OCI-LY3 (cell line): ENCODE data around the gene SULT2B1.

Source experiments
- H2AFZ ChIP-seq: fragments of 200-600, 300-600 bp; shearing (Covaris generic); 2 replicates; pipeline ENCODE4 v1.6.0; 2014; ENCODE audit warnings: antibody characterized with exemption, low read depth, low read length
- H3K27ac ChIP-seq: fragments of 200-600, 300-600 bp; sonication (generic); 2 replicates; pipeline ENCODE4 v1.5.1; 2014; ENCODE audit warnings: mild to moderate bottlenecking, low read length, moderate library complexity, mixed read lengths
- H3K27me3 ChIP-seq: fragments of 200-600, 300-600 bp; sonication (generic); 2 replicates; pipeline ENCODE4 v1.6.1; 2014; ENCODE audit warnings: low read depth, low read length, mixed read lengths
- H3K36me3 ChIP-seq: fragments of 200-600, 300-600 bp; sonication (generic); replicated peaks from 2 replicates; pipeline ENCODE3; 2014; ENCODE audit warnings: low read depth, low read length, mixed read lengths
- H3K4me1 ChIP-seq: fragments of 300-600, 200-600 bp; sonication (generic); 2 replicates; pipeline ENCODE4 v1.6.1; 2014; ENCODE audit warnings: low read length, mixed read lengths
- H3K4me2 ChIP-seq: fragments of 200-600, 300-600 bp; sonication (generic); 2 replicates; pipeline ENCODE4 v1.6.1; 2014; ENCODE audit warnings: low read length, mixed read lengths
- H3K4me3 ChIP-seq: fragments of 300-600, 200-600 bp; sonication (generic); 2 replicates; pipeline ENCODE4 v1.5.1; 2014; ENCODE audit warnings: antibody characterized with exemption, mild to moderate bottlenecking, low read length, moderate library complexity
- H3K79me2 ChIP-seq: fragments of 300-600, 200-600 bp; shearing (Covaris generic); 2 replicates; pipeline ENCODE4 v1.6.1; 2014; ENCODE audit warnings: mild to moderate bottlenecking, low read length, mixed read lengths
- H3K9ac ChIP-seq: fragments of 300-600, 200-600 bp; shearing (Covaris generic); 2 replicates; pipeline ENCODE4 v1.6.0; 2014; ENCODE audit warnings: mild to moderate bottlenecking, low read length, moderate library complexity
- H3K9me3 ChIP-seq: fragments of 200-600, 300-600 bp; shearing (Covaris generic); 2 replicates; pipeline ENCODE4 v1.6.1; 2014; ENCODE audit warnings: low read length, mixed read lengths; ENCODE audit not compliant: insufficient read depth
- H4K20me1 ChIP-seq: fragments of 200-600, 300-600 bp; sonication (generic); 2 replicates; pipeline ENCODE4 v1.6.1; 2016; ENCODE audit warnings: low read length, mixed read lengths; ENCODE audit not compliant: insufficient read depth
- EZH2phosphoT487 ChIP-seq: fragments of 200-600 bp; shearing (Covaris generic); IDR thresholded peaks from 2 replicates; pipeline ENCODE4 v1.6.1; 2018; ENCODE audit warnings: antibody characterized with exemption, mixed run types, low read depth
- TF ChIP-seq, protein P1 (sequence below): fragments of 200-600, 300-600 bp; sonication (generic); IDR thresholded peaks from 2 replicates; pipeline ENCODE4 v1.5.1; 2014; ENCODE audit warnings: antibody characterized with exemption, low read length, low read depth

SULT2B1 gene

DNA sequence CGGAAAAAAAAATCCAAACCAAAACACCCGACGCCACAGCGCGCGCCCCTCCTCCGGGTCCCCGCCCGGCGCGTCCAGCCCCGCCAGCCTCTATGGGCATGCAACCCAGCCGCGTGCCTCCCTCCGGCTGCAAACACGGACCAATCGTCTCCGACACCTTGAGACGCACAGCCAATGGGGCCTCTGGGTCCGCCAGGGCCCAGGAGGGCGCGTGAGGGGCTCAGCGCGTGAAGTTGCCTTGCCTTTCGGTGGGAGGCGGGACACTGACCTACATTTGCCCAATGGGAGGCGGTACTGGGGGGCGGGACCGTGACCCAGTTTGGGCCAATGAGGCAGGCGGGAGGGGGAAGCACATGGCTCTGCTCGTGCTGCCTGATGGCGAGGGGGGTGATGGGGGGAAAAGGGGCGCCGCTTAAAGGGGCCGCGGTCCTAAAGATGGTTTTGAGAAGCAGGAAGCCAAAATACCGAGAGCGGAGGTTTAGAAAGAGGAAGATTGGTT lies 85.5 kb downstream of the SULT2B1 start:
- TF ChIP-seq, protein P1, sequence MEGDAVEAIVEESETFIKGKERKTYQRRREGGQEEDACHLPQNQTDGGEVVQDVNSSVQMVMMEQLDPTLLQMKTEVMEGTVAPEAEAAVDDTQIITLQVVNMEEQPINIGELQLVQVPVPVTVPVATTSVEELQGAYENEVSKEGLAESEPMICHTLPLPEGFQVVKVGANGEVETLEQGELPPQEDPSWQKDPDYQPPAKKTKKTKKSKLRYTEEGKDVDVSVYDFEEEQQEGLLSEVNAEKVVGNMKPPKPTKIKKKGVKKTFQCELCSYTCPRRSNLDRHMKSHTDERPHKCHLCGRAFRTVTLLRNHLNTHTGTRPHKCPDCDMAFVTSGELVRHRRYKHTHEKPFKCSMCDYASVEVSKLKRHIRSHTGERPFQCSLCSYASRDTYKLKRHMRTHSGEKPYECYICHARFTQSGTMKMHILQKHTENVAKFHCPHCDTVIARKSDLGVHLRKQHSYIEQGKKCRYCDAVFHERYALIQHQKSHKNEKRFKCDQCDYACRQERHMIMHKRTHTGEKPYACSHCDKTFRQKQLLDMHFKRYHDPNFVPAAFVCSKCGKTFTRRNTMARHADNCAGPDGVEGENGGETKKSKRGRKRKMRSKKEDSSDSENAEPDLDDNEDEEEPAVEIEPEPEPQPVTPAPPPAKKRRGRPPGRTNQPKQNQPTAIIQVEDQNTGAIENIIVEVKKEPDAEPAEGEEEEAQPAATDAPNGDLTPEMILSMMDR, result no peak
- TF ChIP-seq EZH2phosphoT487, result no peak
- H3K79me2 ChIP-seq, result peaks cover 16% of the 10 kb centered on the region
- H2AFZ ChIP-seq, result no peak overlapping the region; the same call in 1 of the 2 replicates
- peak overlapping the region; percentile 92 for H3K9ac ChIP-seq
- no peaks in the 10 kb centered on the region for H3K27me3 ChIP-seq
- peak overlapping the region; percentile 85 for H3K4me2 ChIP-seq
- no peaks in the 10 kb centered on the region for H4K20me1 ChIP-seq
- H3K4me3 ChIP-seq, result peak overlapping the region; percentile 77
- H3K36me3 ChIP-seq, result no peaks in the 10 kb centered on the region
- no peaks in the 10 kb centered on the region for H3K9me3 ChIP-seq
- H3K4me1 ChIP-seq, result peaks cover 45% of the 10 kb centered on the region
- H3K27ac ChIP-seq, result peak overlapping the region; percentile 94

DNA sequence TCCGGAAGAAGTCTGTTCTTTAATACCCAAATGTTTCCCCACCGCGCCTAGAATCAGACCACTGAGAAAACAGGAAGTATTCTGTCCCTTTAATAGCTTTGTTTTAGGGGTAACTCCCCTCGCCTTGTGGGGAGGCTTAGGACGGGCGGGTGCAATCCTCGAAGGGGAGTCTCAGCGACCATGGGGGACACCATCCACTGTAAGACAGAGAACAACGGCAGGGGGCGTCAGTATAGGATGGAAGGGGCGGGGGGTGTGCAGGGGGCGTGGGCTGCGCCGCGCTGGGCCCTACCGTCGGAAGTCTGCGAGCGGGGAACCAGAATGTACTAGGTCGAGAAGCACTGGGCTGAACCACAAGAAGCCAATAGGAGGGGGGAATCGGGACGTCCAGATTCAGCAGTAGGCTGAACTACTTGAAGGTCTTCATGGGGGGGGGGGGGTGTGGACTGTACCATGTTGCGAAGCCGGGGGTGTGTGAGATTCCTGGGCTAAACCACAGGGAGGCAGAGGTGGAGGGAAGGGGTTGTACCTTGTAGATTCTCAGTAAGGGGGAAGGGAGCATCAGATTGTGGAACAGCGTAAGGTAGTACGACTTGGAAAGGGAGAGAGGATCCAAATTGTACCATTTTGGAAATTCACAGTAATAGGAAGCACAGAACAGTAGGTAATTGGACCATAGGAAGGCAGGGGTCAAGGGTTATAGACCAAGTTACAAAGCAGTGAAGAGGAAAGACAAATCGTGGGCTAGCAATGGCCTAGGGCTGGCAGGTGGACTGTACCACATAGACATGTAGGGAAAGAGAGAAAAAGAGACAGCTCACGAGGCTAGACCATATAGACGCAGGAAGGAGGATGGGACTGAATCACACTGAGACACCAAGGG lies 86.2 kb downstream of the SULT2B1 start:
- H3K9ac ChIP-seq, result peak overlapping the region; percentile 92
- H3K79me2 ChIP-seq, result peaks cover 16% of the 10 kb centered on the region
- peak overlapping the region; percentile 94 for H3K27ac ChIP-seq
- H4K20me1 ChIP-seq, result no peaks in the 10 kb centered on the region
- H3K4me2 ChIP-seq, result peak overlapping the region; percentile 85
- H3K27me3 ChIP-seq, result no peaks in the 10 kb centered on the region
- H3K4me1 ChIP-seq, result peaks cover 38% of the 10 kb centered on the region
- TF ChIP-seq, protein P1, result peak; percentile 34
- no peak for TF ChIP-seq EZH2phosphoT487
- peak overlapping the region; percentile 77 for H3K4me3 ChIP-seq
- no peaks in the 10 kb centered on the region for H3K9me3 ChIP-seq
- no peaks in the 10 kb centered on the region for H3K36me3 ChIP-seq
- peak overlapping the region; percentile 53; the same call in 1 of the 2 replicates for H2AFZ ChIP-seq

DNA sequence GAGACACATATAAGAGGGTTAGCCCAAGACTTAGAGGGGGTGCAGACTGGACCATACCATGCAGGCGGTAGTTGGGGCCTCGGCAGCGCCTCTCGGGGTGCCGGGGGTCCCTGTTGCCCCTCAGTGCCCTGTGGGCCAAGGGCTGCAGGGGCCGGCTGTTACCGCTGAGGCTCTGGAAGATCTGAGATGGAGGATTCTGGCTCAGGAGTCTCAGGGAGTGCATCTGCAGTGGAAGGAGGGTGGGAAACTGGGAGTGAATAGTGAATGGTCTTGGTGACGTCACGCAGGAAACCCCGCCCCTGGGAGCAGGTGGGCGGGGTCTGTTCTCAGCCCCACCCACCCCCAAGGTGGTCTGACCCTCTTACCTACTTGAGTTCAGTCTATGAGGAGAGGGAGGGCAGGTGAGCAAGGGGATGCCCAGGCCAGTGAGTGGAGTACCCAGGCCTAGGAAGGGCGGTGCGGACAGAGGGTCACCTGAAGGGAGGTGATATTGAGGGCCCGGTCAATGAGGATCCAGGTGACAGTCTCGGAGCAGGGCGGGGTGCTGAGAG lies 86.9 kb downstream of the SULT2B1 start:
- peaks cover 11% of the 10 kb centered on the region for H3K79me2 ChIP-seq
- H3K4me3 ChIP-seq, result peak overlapping the region; percentile 77
- H3K27ac ChIP-seq, result peak overlapping the region; percentile 94
- no peaks in the 10 kb centered on the region for H3K27me3 ChIP-seq
- peak overlapping the region; percentile 53; the same call in 1 of the 2 replicates for H2AFZ ChIP-seq
- TF ChIP-seq, protein P1, result no peak
- no peak for TF ChIP-seq EZH2phosphoT487
- H4K20me1 ChIP-seq, result no peaks in the 10 kb centered on the region
- peak overlapping the region; percentile 85 for H3K4me2 ChIP-seq
- H3K4me1 ChIP-seq, result peaks cover 31% of the 10 kb centered on the region
- H3K36me3 ChIP-seq, result no peaks in the 10 kb centered on the region
- H3K9me3 ChIP-seq, result no peaks in the 10 kb centered on the region
- peak overlapping the region; percentile 92; the same call in 1 of the 2 replicates for H3K9ac ChIP-seq
